Esophagus squamous epithelium (tissue), 5 donors: ENCODE results near the gene HECW1. TPM values are rescaled to one million over a fixed set of nuclear protein-coding genes. Genes with fewer than 3 reads are reported as not detected.

Source experiments
- DNase-seq: peaks from one replicate; lab custom pipeline; 2025; lab: John Stamatoyannopoulos, UW
- H3K27ac ChIP-seq, 4 donors: fragments of 200-600 bp; sonication (generic); one replicate each; pipeline ENCODE4 v1.5.1; 2016 to 2019; ENCODE audit warnings: mild to moderate bottlenecking in 1 of 4
- H3K27me3 ChIP-seq, 4 donors: fragments of 200-600 bp; sonication (generic); 1 replicate in 3 of 4; 2 replicates in 1 of 4; pipeline versions ENCODE4 v1.5.1 to v1.6.0; 2017 to 2021; ENCODE audit warnings: antibody characterized with exemption in 1 of 4
- H3K36me3 ChIP-seq, 3 donors: fragments of 200-600 bp; sonication (generic); one replicate each; pipeline ENCODE4 v1.5.1; 2016 to 2019
- H3K4me1 ChIP-seq, 3 donors: fragments of 200-600 bp; sonication (generic); one replicate each; pipeline ENCODE4 v1.5.1; 2017 to 2019
- H3K4me3 ChIP-seq, 4 donors: fragments of 200-600 bp; sonication (generic); 1 replicate in 3 of 4; 2 replicates in 1 of 4; pipeline ENCODE4 v1.5.1; 2016 to 2019; ENCODE audit warnings: mild to moderate bottlenecking in 2 of 4, moderate library complexity in 1 of 4
- H3K9me3 ChIP-seq, 3 donors: fragments of 200-600 bp; sonication (generic); one replicate each; pipeline ENCODE4 v1.5.1; 2016 to 2019
- POLR2A ChIP-seq, 4 donors: fragments of 450-650 bp; IDR thresholded peaks; one replicate each; pipeline ENCODE4 v1.6.1; 2017; ENCODE audit warnings: antibody characterized with exemption in 4 of 4, mild to moderate bottlenecking in 4 of 4, moderate library complexity in 3 of 4
- WGBS, 2 donors: methylation state at CpG; one replicate each; pipeline ENCODE4 v1.1.5; 2018; 5-methylcytosine and 5-hydroxymethylcytosine counted together
- intact Hi-C: fragments of 100-400 bp; cut with DNase I; formaldehyde crosslinking; loops from one replicate; pipeline ENCODE4 v1.15.0; 2022
- total RNA-seq, 4 donors: library from RNA; depleted of rRNA; stranded (reverse); fragments of >200 nt; gene quantifications; one replicate each; pipeline ENCODE4 v1.1.0, GENCODE V29; 2016
- TF ChIP-seq, protein P1 (sequence below), 6 experiments: fragments of 450-650 bp in 4 of 6; fragments of 200-600 bp in 2 of 6; sonication (generic) in 2 of 6; IDR thresholded peaks; one replicate each; pipeline ENCODE4 v1.5.1; 2016 to 2019; ENCODE audit warnings: antibody characterized with exemption in 6 of 6, mild to moderate bottlenecking in 4 of 6, moderate library complexity in 4 of 6
- donor health status: DM: yes; HTN: yes; CAD: no.

Gene HECW1
- total RNA-seq, 4 donors from 2014 or later, result 0.18 to 0.57 (median 0.19) TPM; not detected in 1

DNA sequence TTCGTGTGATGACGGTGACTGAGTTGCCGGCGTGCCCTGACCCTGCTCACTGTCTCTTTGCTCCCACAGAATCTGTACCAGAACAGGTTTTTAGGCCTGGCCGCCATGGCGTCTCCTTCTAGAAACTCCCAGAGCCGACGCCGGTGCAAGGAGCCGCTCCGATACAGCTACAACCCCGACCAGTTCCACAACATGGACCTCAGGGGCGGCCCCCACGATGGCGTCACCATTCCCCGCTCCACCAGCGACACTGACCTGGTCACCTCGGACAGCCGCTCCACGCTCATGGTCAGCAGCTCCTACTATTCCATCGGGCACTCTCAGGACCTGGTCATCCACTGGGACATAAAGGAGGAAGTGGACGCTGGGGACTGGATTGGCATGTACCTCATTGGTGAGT lies 199.2 kb downstream of the HECW1 start:
- Histone ChIP-seq H3K4me1 (no peaks in the 10 kb centered on the region), H3K4me3 (no peak overlapping the region), H3K9me3 (no peaks in the 10 kb centered on the region), H3K27ac (no peak overlapping the region), H3K27me3 (no peaks in the 10 kb centered on the region), H3K36me3 (no peaks in the 10 kb centered on the region)
- no peak for DNase-seq
- WGBS, 2 donors, result 96% methylated on average over 9 to 13 of the region's 22 CpGs
- intact Hi-C loops, result no loop called here
- TF ChIP-seq, protein P1, sequence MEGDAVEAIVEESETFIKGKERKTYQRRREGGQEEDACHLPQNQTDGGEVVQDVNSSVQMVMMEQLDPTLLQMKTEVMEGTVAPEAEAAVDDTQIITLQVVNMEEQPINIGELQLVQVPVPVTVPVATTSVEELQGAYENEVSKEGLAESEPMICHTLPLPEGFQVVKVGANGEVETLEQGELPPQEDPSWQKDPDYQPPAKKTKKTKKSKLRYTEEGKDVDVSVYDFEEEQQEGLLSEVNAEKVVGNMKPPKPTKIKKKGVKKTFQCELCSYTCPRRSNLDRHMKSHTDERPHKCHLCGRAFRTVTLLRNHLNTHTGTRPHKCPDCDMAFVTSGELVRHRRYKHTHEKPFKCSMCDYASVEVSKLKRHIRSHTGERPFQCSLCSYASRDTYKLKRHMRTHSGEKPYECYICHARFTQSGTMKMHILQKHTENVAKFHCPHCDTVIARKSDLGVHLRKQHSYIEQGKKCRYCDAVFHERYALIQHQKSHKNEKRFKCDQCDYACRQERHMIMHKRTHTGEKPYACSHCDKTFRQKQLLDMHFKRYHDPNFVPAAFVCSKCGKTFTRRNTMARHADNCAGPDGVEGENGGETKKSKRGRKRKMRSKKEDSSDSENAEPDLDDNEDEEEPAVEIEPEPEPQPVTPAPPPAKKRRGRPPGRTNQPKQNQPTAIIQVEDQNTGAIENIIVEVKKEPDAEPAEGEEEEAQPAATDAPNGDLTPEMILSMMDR (IDR thresholded peaks at IDR 0.05), result no peak
- no peak for TF ChIP-seq POLR2A (IDR thresholded peaks at IDR 0.05)

DNA sequence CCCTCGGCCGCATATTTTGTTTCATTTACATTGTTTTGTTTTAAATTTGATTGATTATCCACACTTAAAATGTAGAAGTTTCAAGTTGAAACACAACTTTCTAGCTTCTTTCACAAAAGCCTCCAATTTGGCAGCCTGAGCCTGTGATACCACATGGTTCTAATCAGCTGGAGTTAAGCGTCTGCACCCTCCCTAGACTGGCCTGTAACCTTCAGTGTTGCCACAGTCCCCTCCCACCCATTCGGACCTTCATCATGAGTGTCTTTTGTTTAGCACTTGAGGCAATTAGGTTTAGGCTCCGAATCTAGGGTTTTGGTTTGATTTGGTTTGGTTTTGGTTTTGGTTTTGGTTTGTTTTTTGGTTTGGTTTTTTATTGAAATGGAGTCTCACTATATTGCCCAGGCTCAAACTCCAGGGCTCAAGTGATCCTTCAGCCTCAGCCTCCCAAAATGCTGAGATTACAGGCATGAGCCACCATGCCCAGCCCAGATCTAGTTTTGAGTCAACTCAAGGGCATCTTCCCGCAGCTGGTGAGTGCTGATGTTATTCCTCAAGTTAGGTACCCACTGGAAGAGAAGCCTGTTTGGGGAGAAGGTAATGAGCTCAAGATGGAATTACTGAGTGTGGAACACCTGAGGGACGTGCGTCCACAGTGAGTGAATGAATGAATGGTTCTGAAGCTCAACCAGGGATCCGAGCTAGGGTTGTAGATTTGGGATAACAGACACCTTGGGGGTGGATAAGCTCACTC lies 201.4 kb downstream of the HECW1 start:
- H3K4me3 ChIP-seq, result no peak overlapping the region
- no peaks in the 10 kb centered on the region for H3K27me3 ChIP-seq
- no peaks in the 10 kb centered on the region for H3K36me3 ChIP-seq
- no peak for DNase-seq
- H3K9me3 ChIP-seq, result no peaks in the 10 kb centered on the region
- TF ChIP-seq POLR2A (IDR thresholded peaks at IDR 0.05), result no peak
- TF ChIP-seq, protein P1 (IDR thresholded peaks at IDR 0.05), result no peak
- WGBS, 2 donors, result 45 to 61% methylated on average over 7 to 8 of the region's 9 CpGs
- no peak overlapping the region for H3K27ac ChIP-seq
- intact Hi-C loops, result no loop called here
- H3K4me1 ChIP-seq, result no peaks in the 10 kb centered on the region

DNA sequence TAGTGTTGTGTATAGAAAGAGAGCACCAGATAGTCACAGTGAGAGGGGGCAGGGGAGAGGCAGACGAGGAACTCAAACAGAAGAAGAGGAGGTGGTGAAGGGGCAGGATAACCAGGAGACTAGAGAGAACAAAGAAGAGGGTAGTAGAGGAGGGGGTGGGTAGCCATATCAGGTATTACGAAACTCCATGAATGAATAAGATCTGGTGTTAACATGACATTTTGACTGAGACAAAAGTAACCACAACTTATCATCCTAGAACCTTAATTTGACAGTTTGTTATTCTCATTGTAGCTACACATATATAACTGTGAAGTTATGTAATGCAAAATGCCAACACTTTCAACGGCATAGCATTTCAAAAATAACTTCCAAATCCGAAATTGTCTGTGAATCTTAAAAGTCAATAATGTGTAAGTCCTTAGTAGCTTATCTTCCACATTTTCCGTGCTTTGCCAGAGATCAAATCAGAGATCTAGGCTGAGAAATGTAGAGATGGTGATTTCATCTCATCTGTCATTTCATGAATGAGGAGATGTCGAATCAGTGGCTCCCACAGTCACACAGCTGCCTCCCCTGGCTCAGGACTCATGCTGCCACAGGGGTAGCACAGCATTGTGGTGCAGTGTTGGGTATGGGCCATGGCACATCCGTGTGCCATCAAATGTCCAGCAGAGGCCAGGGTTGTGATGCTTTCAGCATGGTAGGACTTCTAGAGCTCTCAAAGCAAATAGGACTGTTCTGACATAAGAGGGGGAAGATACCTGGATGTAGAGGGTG lies 202.1 kb downstream of the HECW1 start:
- intact Hi-C loops, result no loop called here
- no peak for DNase-seq
- Histone ChIP-seq H3K36me3 (no peaks in the 10 kb centered on the region), H3K4me1 (no peaks in the 10 kb centered on the region), H3K4me3 (no peak overlapping the region), H3K9me3 (no peaks in the 10 kb centered on the region), H3K27me3 (no peaks in the 10 kb centered on the region), H3K27ac (no peak overlapping the region)
- no peak for TF ChIP-seq POLR2A (IDR thresholded peaks at IDR 0.05)
- TF ChIP-seq, protein P1 (IDR thresholded peaks at IDR 0.05), result no peak
- WGBS, 2 donors, result 57 to 64% methylated on average over 6 of the region's 7 CpGs

DNA sequence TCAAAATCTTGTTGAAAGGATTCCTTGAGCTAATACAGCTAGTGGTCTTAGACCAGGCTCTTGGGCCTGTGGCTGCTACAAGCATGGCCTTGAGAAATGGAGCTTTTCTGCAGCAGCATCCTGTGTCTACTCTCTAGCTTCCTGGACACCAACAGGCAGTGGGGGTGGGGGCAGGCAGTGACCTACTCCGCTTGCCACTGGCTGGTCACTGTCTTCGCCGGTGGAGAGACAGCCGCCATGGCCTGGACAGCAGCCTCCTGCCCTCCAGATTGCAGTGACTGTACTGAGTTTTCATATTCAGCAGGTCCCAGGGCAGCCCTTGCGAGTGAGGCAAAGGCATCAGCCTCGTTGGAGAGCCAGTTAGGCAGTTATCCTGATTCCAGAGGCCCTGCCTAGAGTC lies 204.6 kb downstream of the HECW1 start:
- Histone ChIP-seq H3K27ac (no peak overlapping the region), H3K36me3 (no peaks in the 10 kb centered on the region), H3K4me3 (no peak overlapping the region), H3K27me3 (no peaks in the 10 kb centered on the region), H3K4me1 (no peaks in the 10 kb centered on the region), H3K9me3 (no peaks in the 10 kb centered on the region)
- WGBS, 2 donors, result 60% methylated on average over 1 of the region's 6 CpGs; no CpG with 5 or more reads in 1 of the 2 donors
- intact Hi-C loops, result no loop called here
- TF ChIP-seq POLR2A (IDR thresholded peaks at IDR 0.05), result no peak
- TF ChIP-seq, protein P1 (IDR thresholded peaks at IDR 0.05), result no peak
- no peak for DNase-seq

DNA sequence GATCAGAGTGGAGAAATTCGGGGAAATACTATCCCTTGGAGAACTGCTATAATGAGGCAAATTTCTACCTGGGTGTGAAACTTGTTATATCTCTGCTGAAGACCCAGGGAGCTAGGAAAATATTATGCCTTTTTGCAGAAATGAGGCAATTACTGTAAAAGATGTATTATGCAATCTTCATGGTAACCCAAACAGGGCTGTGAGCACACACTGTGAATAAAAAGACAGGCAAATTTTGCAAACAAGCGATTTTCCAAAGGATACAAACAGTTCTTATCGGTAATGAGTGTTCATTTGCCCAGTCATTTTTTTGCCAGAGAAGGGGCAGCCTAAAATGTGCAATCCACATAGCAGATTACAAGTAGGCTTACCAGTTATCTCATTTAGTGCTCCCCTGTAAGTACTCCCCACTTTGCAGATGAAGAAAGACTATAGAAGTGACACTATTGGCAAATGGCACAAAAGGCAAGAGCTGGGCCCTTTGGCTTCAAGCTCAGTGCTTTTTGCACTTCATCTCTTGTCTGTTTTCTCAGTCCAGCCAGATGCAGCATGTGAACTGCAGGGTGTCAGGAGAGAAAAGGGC lies 205.8 kb downstream of the HECW1 start:
- H3K27me3 ChIP-seq, result no peaks in the 10 kb centered on the region
- 57 to 73% methylated on average over 3 of the region's 3 CpGs for WGBS, 2 donors

More for the DNA sequence above, 205.8 kb downstream of the HECW1 start:
- Histone ChIP-seq H3K9me3 (no peaks in the 10 kb centered on the region), H3K36me3 (no peaks in the 10 kb centered on the region), H3K27ac (peak overlapping the region in 1 of 4 donors; percentile 38), H3K4me3 (no peak overlapping the region), H3K4me1 (no peaks in the 10 kb centered on the region)
- TF ChIP-seq POLR2A (IDR thresholded peaks at IDR 0.05), result no peak
- TF ChIP-seq, protein P1 (IDR thresholded peaks at IDR 0.05), result no peak
- no peak for DNase-seq
- intact Hi-C loops, result no loop called here
